Activated CD4-positive, alpha-beta T cell treated with anti-CD3 and anti-CD28 coated beads, Interleukin-2, amount 50 U/mL, for 4 hours (primary cell): ENCODE measurements around the gene ANO4.
"Not testable (repeated sequence)": the region's sequence is repeated elsewhere in the genome, so short reads cannot be mapped to it uniquely, and the experiment has no call there.

Source experiments
- DNase-seq, 2 experiments: peaks; one replicate each; pipeline ENCODE4 v3.0.0-alpha.2; 2020

Gene ANO4

GRCh38 chr12:100875771-100876170 lies 81.2 kb downstream of the ANO4 start:
- no peak for DNase-seq

- DNase-seq, result no peak
Observed at GRCh38 chr12:100877776-100878175, 83.2 kb downstream of the ANO4 start.

GRCh38 chr12:100895192-100895591 lies 100.6 kb downstream of the ANO4 start:
- no peak for DNase-seq

GRCh38 chr12:100896192-100896591 lies 101.6 kb downstream of the ANO4 start:
- no peak for DNase-seq

- DNase-seq, result no peak
Observed at GRCh38 chr12:100897240-100897639, 102.7 kb downstream of the ANO4 start.

GRCh38 chr12:100899301-100899700 lies 104.7 kb downstream of the ANO4 start:
- no peak for DNase-seq

- DNase-seq, result no peak
Observed at GRCh38 chr12:100900808-100901207, 106.2 kb downstream of the ANO4 start.

- no peak for DNase-seq
Observed at GRCh38 chr12:100901266-100901665, 106.7 kb downstream of the ANO4 start.

- DNase-seq, result no peak
Observed at GRCh38 chr12:100904270-100904669, 109.7 kb downstream of the ANO4 start.

- no peak for DNase-seq
Observed at GRCh38 chr12:100908501-100908900, 113.9 kb downstream of the ANO4 start.

GRCh38 chr12:100913872-100914592 lies 119.5 kb downstream of the ANO4 start:
- no peak for DNase-seq

- no peak for DNase-seq
Observed at GRCh38 chr12:100919116-100919515, 124.5 kb downstream of the ANO4 start.

GRCh38 chr12:100920493-100920892 lies 125.9 kb downstream of the ANO4 start:
- no peak for DNase-seq

- no peak for DNase-seq
Observed at GRCh38 chr12:100926669-100927248, 132.2 kb downstream of the ANO4 start.

GRCh38 chr12:100927826-100928225 lies 133.2 kb downstream of the ANO4 start:
- DNase-seq, result no peak

GRCh38 chr12:100932571-100932970 lies 138.0 kb downstream of the ANO4 start:
- no peak for DNase-seq

GRCh38 chr12:100933531-100933930 lies 139.0 kb downstream of the ANO4 start:
- not testable (repeated sequence) for DNase-seq

GRCh38 chr12:100935929-100936328 lies 141.4 kb downstream of the ANO4 start:
- DNase-seq, result no peak

- no peak for DNase-seq
Observed at GRCh38 chr12:100936661-100937060, 142.1 kb downstream of the ANO4 start.

- no peak for DNase-seq
Observed at GRCh38 chr12:100940503-100940902, 145.9 kb downstream of the ANO4 start.

GRCh38 chr12:100942984-100943749 lies 148.6 kb downstream of the ANO4 start:
- no peak for DNase-seq

GRCh38 chr12:100951756-100952155 lies 157.2 kb downstream of the ANO4 start:
- no peak for DNase-seq

GRCh38 chr12:100953217-100953616 lies 158.6 kb downstream of the ANO4 start:
- DNase-seq, result no peak

GRCh38 chr12:100953677-100954076 lies 159.1 kb downstream of the ANO4 start:
- DNase-seq, result no peak
